ENCODE measurements around the gene DPYSL4.

GRCh38 chr10:132233501-132234085, 46.8 kb downstream of the DPYSL4 start:
- TF ChIP-seq POLR2A (IDR thresholded peaks at IDR 0.05) (no peak), POLR2AphosphoS5 (IDR thresholded peaks at IDR 0.05) (no peak)
- TF ChIP-seq, protein P1, sequence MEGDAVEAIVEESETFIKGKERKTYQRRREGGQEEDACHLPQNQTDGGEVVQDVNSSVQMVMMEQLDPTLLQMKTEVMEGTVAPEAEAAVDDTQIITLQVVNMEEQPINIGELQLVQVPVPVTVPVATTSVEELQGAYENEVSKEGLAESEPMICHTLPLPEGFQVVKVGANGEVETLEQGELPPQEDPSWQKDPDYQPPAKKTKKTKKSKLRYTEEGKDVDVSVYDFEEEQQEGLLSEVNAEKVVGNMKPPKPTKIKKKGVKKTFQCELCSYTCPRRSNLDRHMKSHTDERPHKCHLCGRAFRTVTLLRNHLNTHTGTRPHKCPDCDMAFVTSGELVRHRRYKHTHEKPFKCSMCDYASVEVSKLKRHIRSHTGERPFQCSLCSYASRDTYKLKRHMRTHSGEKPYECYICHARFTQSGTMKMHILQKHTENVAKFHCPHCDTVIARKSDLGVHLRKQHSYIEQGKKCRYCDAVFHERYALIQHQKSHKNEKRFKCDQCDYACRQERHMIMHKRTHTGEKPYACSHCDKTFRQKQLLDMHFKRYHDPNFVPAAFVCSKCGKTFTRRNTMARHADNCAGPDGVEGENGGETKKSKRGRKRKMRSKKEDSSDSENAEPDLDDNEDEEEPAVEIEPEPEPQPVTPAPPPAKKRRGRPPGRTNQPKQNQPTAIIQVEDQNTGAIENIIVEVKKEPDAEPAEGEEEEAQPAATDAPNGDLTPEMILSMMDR (IDR thresholded peaks at IDR 0.05) = no peak

Data from prostate gland (tissue), 2 donors.